Measurements from ENCODE around the gene FLT3. TPM values are rescaled to one million over a fixed set of nuclear protein-coding genes. Genes with fewer than 3 reads are reported as not detected.

The FLT3 gene
- total and polyA plus RNA-seq, 10 donors: 1.0 to 10.1 (median 4.2) TPM

GRCh38 chr13:27966641-27967202, 133.7 kb downstream of the FLT3 start:
- peaks cover 8 to 52% (median 40%) of the 10 kb centered on the region in 6 donors for H3K4me1 ChIP-seq
- intact Hi-C loops (cut with DNase I; ENCODE audit: low total_unique reads): no loop called here
- TF ChIP-seq POLR2A (IDR thresholded peaks at IDR 0.05) (no peak), POLR2AphosphoS5 (IDR thresholded peaks at IDR 0.05) (no peak), CTCF (IDR thresholded peaks at IDR 0.05 in 8 of 11, conservative IDR thresholded peaks at IDR 0.05 in 3 of 11) (no peak)
- H3K4me3 ChIP-seq: peak overlapping the region in 1 of 8 donors; percentile 59
- WGBS, 5 donors: 4 to 5% (median 4%) methylated on average over 29 to 38 of the region's 38 CpGs
- H3K36me3 ChIP-seq: no peaks in the 10 kb centered on the region
- H3K27me3 ChIP-seq (replicated peaks in 1 of 7): peaks cover 7 to 100% (median 92%) of the 10 kb centered on the region in 7 donors
- H3K27ac ChIP-seq: no peak overlapping the region
- no peaks in the 10 kb centered on the region for H3K9me3 ChIP-seq
- DNase-seq: no peak

GRCh38 chr13:27965740-27966640, 134.4 kb downstream of the FLT3 start:
- peaks cover 4 to 100% (median 92%) of the 10 kb centered on the region in 7 donors for H3K27me3 ChIP-seq (replicated peaks in 1 of 7)
- DNase-seq: no peak
- TF ChIP-seq POLR2A (IDR thresholded peaks at IDR 0.05): no peak
- TF ChIP-seq CTCF (IDR thresholded peaks at IDR 0.05 in 8 of 11, conservative IDR thresholded peaks at IDR 0.05 in 3 of 11): no peak
- no peak for TF ChIP-seq POLR2AphosphoS5 (IDR thresholded peaks at IDR 0.05)
- WGBS, 5 donors: 11 to 17% (median 14%) methylated on average over 29 to 45 of the region's 45 CpGs
- H3K9me3 ChIP-seq: no peaks in the 10 kb centered on the region
- H3K27ac ChIP-seq: no peak overlapping the region
- H3K4me3 ChIP-seq: peak overlapping the region in 1 of 8 donors; percentile 59
- H3K4me1 ChIP-seq: peaks cover 9 to 57% (median 44%) of the 10 kb centered on the region in 6 donors
- H3K36me3 ChIP-seq: no peaks in the 10 kb centered on the region
- intact Hi-C loops (cut with DNase I; ENCODE audit: low total_unique reads): no loop called here

GRCh38 chr13:27965343-27965739, 135.0 kb downstream of the FLT3 start:
- 46 to 58% (median 55%) methylated on average over 7 of the region's 7 CpGs for WGBS, 5 donors
- Histone ChIP-seq H3K4me1 (peaks cover 16 to 57% (median 48%) of the 10 kb centered on the region in 6 donors), H3K36me3 (no peaks in the 10 kb centered on the region), H3K4me3 (no peak overlapping the region), H3K27ac (no peak overlapping the region), H3K9me3 (no peaks in the 10 kb centered on the region), H3K27me3 (replicated peaks in 1 of 7) (peaks cover 4 to 100% (median 92%) of the 10 kb centered on the region in 7 donors)
- TF ChIP-seq CTCF (IDR thresholded peaks at IDR 0.05 in 8 of 11, conservative IDR thresholded peaks at IDR 0.05 in 3 of 11): no peak
- no peak for TF ChIP-seq POLR2AphosphoS5 (IDR thresholded peaks at IDR 0.05)
- TF ChIP-seq POLR2A (IDR thresholded peaks at IDR 0.05): no peak
- no peak for DNase-seq
- intact Hi-C loops (cut with DNase I; ENCODE audit: low total_unique reads): no loop called here
